GM23248 (cell line): Measurements from ENCODE around the gene DBH. TPM values are rescaled to one million over a fixed set of nuclear protein-coding genes. Genes with fewer than 3 reads are reported as not detected.

ENCODE experiments used
- DNase-seq: peaks from one replicate; pipeline ENCODE4 v3.0.0-alpha.2; 2015
- H2AFZ ChIP-seq: fragments of 200-600 bp; sonication (generic); 2 replicates; pipeline ENCODE4 v1.6.1; 2016; ENCODE audit warnings: antibody characterized with exemption
- H3F3A ChIP-seq: fragments of 200-600 bp; sonication (generic); 2 replicates; pipeline ENCODE4 v1.6.1; 2016; ENCODE audit warnings: mild to moderate bottlenecking, antibody characterized with exemption, mixed run types; ENCODE audit not compliant: insufficient read depth
- H3K27ac ChIP-seq: fragments of 200-600 bp; sonication (generic); 2 replicates; pipeline ENCODE4 v1.5.1; 2016; ENCODE audit warnings: mild to moderate bottlenecking
- H3K27me3 ChIP-seq: fragments of 200-600 bp; sonication (generic); replicated peaks from 2 replicates; pipeline ENCODE4 v1.6.1; 2016; ENCODE audit warnings: mild to moderate bottlenecking; ENCODE audit not compliant: insufficient read depth
- H3K36me3 ChIP-seq: fragments of 200-600 bp; sonication (generic); 2 replicates; pipeline ENCODE4 v1.6.1; 2016; ENCODE audit warnings: low read depth, mild to moderate bottlenecking
- H3K4me1 ChIP-seq: fragments of 200-600 bp; sonication (generic); 2 replicates; pipeline ENCODE4 v1.6.1; 2016; ENCODE audit warnings: mild to moderate bottlenecking; ENCODE audit not compliant: insufficient read depth
- H3K4me2 ChIP-seq: fragments of 200-600 bp; sonication (generic); one replicate; pipeline ENCODE4 v1.6.1; 2016; ENCODE audit warnings: mild to moderate bottlenecking; ENCODE audit not compliant: unreplicated experiment
- H3K4me3 ChIP-seq: fragments of 200-600 bp; sonication (generic); 2 replicates; pipeline ENCODE4 v1.5.1; 2016; ENCODE audit warnings: mild to moderate bottlenecking
- H3K79me2 ChIP-seq: fragments of 200-600 bp; sonication (generic); 2 replicates; pipeline ENCODE4 v1.6.1; 2016; ENCODE audit warnings: mild to moderate bottlenecking; ENCODE audit not compliant: insufficient read depth
- H3K9ac ChIP-seq: fragments of 200-600 bp; sonication (generic); 2 replicates; pipeline ENCODE4 v1.6.1; 2016; ENCODE audit warnings: mild to moderate bottlenecking
- H3K9me2 ChIP-seq: fragments of 200-600 bp; sonication (generic); 2 replicates; pipeline ENCODE4 v1.6.1; 2016; ENCODE audit warnings: mixed run types, mild to moderate bottlenecking, moderate library complexity; ENCODE audit not compliant: insufficient read depth
- H3K9me3 ChIP-seq: fragments of 200-600 bp; sonication (generic); one replicate; pipeline ENCODE4 v1.6.1; 2017; ENCODE audit warnings: low read depth
- H4K20me1 ChIP-seq: fragments of 200-600 bp; sonication (generic); 2 replicates; pipeline ENCODE4 v1.6.0; 2016; ENCODE audit not compliant: insufficient read depth
- EZH2 ChIP-seq: fragments of 200-600 bp; sonication (generic); IDR thresholded peaks from 2 replicates; pipeline ENCODE4 v1.6.1; 2018; ENCODE audit warnings: antibody characterized with exemption, mild to moderate bottlenecking; ENCODE audit not compliant: insufficient read depth, poor library complexity, severe bottlenecking
- EZH2phosphoT487 ChIP-seq: fragments of 200-600 bp; sonication (generic); IDR thresholded peaks from 2 replicates; pipeline ENCODE4 v1.6.1; 2018; ENCODE audit warnings: antibody characterized with exemption, moderate library complexity, mild to moderate bottlenecking, low read depth; ENCODE audit not compliant: insufficient read depth
- WGBS, 2 experiments: methylation state at CpG; one replicate each; pipeline ENCODE4 v1.1.6; 2015 to 2017; ENCODE audit warnings: low lambda C conversion rate in 2 of 2, low coverage in 1 of 2; ENCODE audit errors: missing lambda C conversion rate in 2 of 2; 5-methylcytosine and 5-hydroxymethylcytosine counted together
- in situ Hi-C: fragments of 300-500 bp; cut with MboI; formaldehyde crosslinking; loops from 2 replicates; pipeline ENCODE4 v1.15.0; 2020
- polyA plus RNA-seq: library from polyadenylated mRNA; unstranded; fragments of >200 nt; fragmentation: Nextera tagmentation; extraction: Ambion mirVana; gene quantifications from 2 replicates; pipeline ENCODE4 v1.2.1, GENCODE V29; 2016
- total RNA-seq: library from RNA; depleted of rRNA; stranded (reverse); fragments of >200 nt; shearing (Covaris generic); gene quantifications from 2 replicates; pipeline ENCODE4 v1.2.3, GENCODE V29; 2014

Gene DBH
- total and polyA plus RNA-seq, 2 experiments from 2014 or later = not detected

DNA sequence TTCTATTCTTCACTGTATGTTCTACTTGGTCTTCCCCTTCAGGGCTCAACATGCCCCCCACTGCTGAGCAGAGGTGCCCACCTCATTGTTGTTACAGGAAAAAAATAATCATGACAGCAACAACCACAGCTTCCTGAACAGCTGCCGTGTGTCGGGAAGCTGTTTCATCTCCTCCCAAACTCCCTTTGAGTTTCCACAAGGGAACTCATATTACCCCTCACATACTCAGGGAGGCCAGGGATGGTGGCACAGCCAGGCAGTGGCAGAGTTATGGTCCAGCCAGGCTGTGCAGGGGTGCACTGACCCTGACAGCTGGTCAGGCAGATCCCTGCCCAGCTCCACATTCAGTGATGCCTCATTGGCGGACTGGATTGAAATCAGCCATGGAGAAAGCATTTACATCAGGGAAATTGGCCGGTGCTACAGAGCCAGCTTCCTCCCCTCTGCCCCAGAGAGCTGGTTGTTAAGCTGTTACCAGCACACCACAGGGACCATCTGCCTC, 64.7 kb downstream of the DBH start:
- no peak for DNase-seq
- Histone ChIP-seq H3K4me2 (no peak overlapping the region), H3K36me3 (no peaks in the 10 kb centered on the region), H3K27me3 (peaks cover 47% of the 10 kb centered on the region), H3K27ac (no peak overlapping the region), H3K4me3 (no peak overlapping the region), H4K20me1 (no peaks in the 10 kb centered on the region), H3K4me1 (no peaks in the 10 kb centered on the region), H3K9me3 (no peaks in the 10 kb centered on the region), H3F3A (no peaks in the 10 kb centered on the region), H3K9ac (no peak overlapping the region), H3K9me2 (no peaks in the 10 kb centered on the region), H3K79me2 (no peaks in the 10 kb centered on the region), H2AFZ (no peak overlapping the region)
- TF ChIP-seq EZH2phosphoT487 (no peak), EZH2 (no peak)
- WGBS, 2 experiments = 70% methylated on average over 4 of the region's 4 CpGs
- in situ Hi-C loops = no loop called here

DNA sequence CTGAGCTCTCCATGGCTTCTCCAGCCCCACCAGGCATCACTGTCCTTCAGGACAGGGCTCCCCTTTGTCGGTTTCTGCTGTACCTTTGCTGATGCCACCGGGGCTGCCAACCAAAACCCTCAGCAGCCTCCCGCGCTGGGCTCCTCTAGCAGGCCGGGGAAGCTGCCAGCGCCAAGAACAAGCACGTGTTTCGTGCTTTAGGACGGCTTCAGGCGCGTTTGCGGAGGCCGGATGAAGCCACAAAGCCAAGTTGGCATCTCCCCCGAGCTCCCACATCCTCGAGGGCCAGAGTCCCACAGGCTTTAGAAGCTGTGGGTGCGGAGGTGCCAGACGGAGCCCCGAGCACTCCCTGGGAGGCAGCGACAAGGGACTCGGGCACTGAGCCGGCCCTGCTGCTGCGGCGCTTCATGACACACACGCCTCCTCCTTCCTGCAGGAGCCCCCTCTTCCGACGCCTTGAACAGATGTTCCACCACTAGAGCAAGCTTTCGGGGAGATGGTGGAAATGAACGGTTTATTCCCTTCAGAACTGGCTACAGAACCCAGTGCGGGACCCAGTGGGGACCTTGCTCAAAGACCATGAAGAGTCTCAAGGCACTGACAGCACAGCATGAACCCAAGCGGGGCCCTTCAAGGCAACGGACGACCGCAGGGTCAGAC, 65.3 kb downstream of the DBH start:
- Histone ChIP-seq H4K20me1 (no peaks in the 10 kb centered on the region), H2AFZ (no peak overlapping the region), H3K9me2 (no peaks in the 10 kb centered on the region), H3K9me3 (no peaks in the 10 kb centered on the region), H3K9ac (no peak overlapping the region), H3K4me2 (no peak overlapping the region), H3F3A (no peaks in the 10 kb centered on the region), H3K27me3 (peaks cover 44% of the 10 kb centered on the region), H3K79me2 (no peaks in the 10 kb centered on the region), H3K27ac (no peak overlapping the region), H3K4me1 (no peaks in the 10 kb centered on the region), H3K4me3 (no peak overlapping the region), H3K36me3 (no peaks in the 10 kb centered on the region)
- peak; percentile 43 for DNase-seq
- in situ Hi-C loops = no loop called here
- TF ChIP-seq EZH2phosphoT487 = no peak
- peak; percentile 49 for TF ChIP-seq EZH2
- 17 to 22% methylated on average over 28 to 33 of the region's 33 CpGs for WGBS, 2 experiments

DNA sequence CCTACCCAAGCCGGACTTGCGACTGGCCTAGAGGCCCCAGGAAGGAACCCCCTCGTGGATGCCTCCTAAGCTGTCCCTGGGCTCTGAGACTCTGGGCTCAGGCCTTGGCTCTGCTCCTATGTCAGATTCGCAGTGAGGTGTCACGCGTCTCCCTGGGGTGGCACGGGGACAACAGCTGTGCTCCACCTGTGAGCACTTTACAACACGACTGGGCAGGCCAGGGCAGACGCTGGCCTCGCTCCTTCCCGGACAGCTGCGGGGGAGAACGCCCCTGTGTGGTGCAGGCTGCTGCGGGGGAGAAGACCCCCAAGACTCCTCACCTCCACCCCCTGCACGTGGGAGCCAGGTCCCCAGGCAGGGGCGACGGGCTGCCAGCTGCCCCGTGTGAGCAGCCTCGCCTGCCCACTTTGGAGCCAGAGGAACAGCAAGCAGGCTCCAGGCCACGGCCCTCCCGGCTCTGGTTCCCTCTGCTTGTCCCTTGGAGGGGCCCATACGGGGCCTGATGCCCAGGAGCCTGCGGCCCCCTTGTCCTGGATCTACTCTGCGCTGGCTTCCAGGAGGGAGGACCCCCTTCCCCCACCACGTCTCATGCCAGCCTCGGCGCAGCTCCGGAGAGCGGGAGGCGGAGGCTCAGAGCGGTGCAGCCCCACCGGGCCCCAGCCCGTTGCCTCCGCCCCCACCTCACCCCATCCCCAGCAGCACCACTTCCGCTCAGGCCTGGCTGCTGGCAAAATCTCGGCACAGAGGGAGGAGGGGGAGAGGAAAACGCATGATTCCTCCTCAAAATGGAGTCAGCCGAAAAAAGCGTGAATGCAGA, 66.0 kb downstream of the DBH start:
- Histone ChIP-seq H3K79me2 (no peaks in the 10 kb centered on the region), H3K4me2 (no peak overlapping the region), H3K4me1 (no peaks in the 10 kb centered on the region), H3K27ac (no peak overlapping the region), H2AFZ (no peak overlapping the region), H3K9me3 (no peaks in the 10 kb centered on the region), H3K9me2 (no peaks in the 10 kb centered on the region), H3K9ac (no peak overlapping the region), H4K20me1 (no peaks in the 10 kb centered on the region), H3K27me3 (peaks cover 37% of the 10 kb centered on the region), H3F3A (no peaks in the 10 kb centered on the region), H3K4me3 (no peak overlapping the region), H3K36me3 (no peaks in the 10 kb centered on the region)
- TF ChIP-seq EZH2phosphoT487 (no peak), EZH2 (no peak)
- DNase-seq = no peak
- 25% methylated on average over 34 to 36 of the region's 39 CpGs for WGBS, 2 experiments
- in situ Hi-C loops = no loop called here

DNA sequence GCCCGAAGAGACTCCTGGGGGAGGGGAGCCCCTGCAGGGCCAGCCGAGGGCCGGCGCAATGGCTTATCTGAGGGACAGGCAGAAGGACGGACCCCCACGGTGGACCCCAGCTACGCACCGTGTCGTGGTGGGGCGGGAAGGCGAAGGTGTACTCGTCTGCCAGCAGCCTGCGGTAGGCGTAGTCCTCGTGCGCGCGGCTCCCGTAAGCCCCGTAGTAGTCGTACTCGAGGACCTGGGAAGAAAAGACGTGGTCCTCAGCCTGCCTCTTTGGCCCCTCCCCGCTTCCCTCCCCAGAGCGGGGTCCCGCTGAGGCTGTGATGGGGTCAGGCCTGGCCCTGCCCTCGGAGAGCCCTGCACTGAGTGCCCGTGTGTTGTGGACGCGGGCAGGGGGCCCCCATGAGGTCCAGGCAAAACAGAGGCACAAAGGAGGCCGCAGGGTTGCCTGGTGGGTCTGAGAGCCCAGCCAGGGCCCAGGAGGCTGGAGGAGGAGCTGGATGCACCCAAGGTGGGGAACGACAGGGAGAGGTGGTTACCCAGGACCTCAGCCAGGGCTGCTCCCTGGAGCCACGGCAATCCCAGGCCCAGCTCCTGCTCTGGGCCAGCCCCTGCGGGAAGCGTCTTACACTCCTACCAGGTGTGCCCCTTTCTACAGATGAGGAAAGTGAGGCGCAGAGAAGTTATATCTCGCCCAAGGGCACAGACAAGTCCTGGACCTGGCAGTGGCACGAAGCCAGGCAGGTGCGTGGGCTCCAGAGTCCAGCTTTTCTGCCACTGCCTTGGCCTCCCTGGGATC, 66.8 kb downstream of the DBH start:
- Histone ChIP-seq H3K27ac (no peak overlapping the region), H3K27me3 (peaks cover 29% of the 10 kb centered on the region), H3K4me2 (no peak overlapping the region), H2AFZ (no peak overlapping the region), H3K79me2 (no peaks in the 10 kb centered on the region), H3K4me1 (no peaks in the 10 kb centered on the region), H3K4me3 (no peak overlapping the region), H3F3A (no peaks in the 10 kb centered on the region), H3K9me2 (no peaks in the 10 kb centered on the region), H4K20me1 (no peaks in the 10 kb centered on the region), H3K36me3 (no peaks in the 10 kb centered on the region), H3K9ac (no peak overlapping the region), H3K9me3 (no peaks in the 10 kb centered on the region)
- 57 to 62% methylated on average over 37 to 38 of the region's 39 CpGs for WGBS, 2 experiments
- TF ChIP-seq EZH2phosphoT487 = no peak
- no peak for TF ChIP-seq EZH2
- in situ Hi-C loops = no loop called here
- no peak for DNase-seq
